D341Med (cell line): ENCODE data around the gene KISS1R.
A peak's percentile ranks its signal among the peaks of the same experiment; 100 is the strongest.
"Not testable (repeated sequence)": the region's sequence is repeated elsewhere in the genome, so short reads cannot be mapped to it uniquely, and the experiment has no call there.

Experiments used
- DNase-seq: peaks from one replicate; pipeline ENCODE4 v3.0.0; 2012; ENCODE audit warnings: low spot score

Gene KISS1R

DNA sequence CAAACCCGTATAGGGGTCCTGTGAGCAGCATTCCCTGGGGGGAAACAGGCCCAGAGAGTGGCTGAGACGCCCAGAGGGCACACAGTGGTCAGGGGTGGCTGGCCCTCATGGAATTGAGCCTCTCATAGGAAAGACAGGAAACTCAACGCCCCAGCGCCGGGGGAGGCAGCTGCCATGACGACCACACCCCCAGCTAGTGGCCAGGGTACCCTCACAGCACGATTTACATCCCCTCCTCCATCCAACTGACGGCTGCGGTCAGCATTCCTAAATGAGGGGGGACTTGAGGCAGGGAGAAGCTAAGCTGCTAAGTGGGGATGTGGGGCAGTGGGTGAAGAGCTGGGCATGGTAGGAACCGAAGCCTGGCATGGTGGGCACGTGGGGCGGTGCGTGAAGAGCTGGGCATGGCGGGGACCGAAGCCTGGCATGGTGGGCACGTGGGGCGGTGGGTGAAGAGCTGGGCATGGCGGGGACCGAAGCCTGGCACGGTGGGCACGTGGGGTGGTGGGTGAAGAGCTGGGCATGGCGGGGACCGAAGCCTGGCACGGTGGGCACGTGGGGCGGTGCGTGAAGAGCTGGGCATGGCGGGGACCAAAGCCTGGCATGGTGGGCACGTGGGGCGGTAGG lies 34.1 kb upstream of the KISS1R start:
- no peak for DNase-seq

GRCh38 chr19:883661-884211 lies 33.4 kb upstream of the KISS1R start:
- DNase-seq, result no peak

- no peak for DNase-seq
Measured at GRCh38 chr19:884420-885211, 32.5 kb upstream of the KISS1R start.

GRCh38 chr19:885536-886224 lies 31.5 kb upstream of the KISS1R start:
- DNase-seq, result no peak

- DNase-seq, result no peak
Measured at GRCh38 chr19:887072-887471, 30.1 kb upstream of the KISS1R start.

DNA sequence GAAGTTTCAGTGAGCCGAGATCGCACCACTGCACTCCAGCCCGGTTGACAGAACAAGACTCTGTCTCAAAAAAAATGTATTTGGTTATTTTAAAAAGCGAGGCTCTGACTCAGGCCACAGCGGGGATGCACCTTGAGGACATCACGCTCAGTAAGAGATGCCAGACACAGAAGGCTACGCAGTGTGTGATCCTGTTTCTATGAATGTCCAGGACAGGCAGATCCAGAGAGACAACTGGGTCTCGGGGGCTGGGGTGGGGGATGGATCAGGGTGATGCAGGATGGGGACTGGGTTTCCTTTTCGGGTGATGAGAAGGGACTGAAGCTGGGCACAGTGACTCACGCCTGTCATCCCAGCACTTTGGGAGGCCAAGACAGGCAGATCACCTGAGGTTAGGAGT lies 29.5 kb upstream of the KISS1R start:
- DNase-seq, result no peak

- no peak for DNase-seq
Measured at GRCh38 chr19:888581-889385, 28.4 kb upstream of the KISS1R start.

GRCh38 chr19:889662-890295 lies 27.4 kb upstream of the KISS1R start:
- no peak for DNase-seq

DNA sequence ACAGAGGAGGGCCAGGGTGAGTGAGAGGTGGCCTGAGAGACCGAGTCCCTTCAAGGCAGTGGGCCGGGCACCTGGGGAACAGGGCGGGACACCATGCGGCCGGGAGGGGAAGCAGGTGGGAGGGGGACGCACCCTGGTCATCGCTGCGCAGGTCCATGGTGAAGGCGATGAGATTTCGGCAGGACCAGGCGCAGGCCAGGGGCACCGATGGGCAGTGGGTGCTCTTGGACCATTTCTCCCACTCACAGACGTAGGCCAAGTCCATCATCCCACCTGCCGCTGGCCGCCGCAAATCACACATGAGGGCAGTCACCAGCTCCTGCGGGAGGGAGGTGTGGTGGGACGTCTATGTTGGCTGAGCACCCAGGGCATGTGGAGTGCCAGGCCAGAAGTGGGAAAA lies 26.3 kb upstream of the KISS1R start:
- DNase-seq, result no peak

DNA sequence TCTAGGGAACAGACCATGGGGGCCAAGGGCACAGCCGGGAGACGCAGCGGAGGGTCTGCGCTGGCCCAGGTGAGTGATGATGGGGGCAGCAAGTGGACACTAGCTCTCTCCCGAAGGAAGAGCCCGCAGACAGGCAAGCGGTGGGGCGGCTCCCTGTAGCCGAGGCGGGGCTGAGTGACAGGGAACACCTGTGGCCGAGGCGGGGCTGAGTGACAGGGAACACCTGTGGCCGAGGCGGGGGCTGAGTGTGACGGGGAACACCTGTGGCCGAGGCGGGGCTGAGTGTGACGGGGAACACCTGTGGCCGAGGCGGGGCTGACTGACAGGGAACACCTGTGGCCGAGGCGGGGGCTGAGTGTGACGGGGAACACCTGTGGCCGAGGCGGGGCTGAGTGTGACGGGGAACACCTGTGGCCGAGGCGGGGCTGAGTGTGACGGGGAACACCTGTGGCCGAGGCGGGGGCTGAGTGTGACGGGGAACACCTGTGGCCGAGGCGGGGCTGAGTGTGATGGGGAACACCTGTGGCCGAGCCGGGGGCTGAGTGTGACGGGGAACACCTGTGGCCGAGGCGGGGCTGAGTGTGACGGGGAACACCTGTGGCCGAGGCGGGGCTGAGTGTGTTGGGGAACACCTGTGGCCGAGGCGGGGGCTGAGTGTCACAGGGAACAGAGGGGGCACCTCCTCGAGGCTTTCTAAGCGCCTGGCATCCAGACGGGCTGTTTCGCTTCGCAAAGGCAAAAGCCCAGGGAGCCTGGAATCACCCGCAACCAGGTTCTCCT lies 25.5 kb upstream of the KISS1R start:
- not testable (repeated sequence) for DNase-seq

GRCh38 chr19:892243-892893 lies 24.8 kb upstream of the KISS1R start:
- DNase-seq, result no peak

GRCh38 chr19:892894-893689 lies 24.0 kb upstream of the KISS1R start, which contains the start of the genes MED16 and RNU6-9:
MED16 (minus strand) TSS chr19:893187; CDS start chr19:891131, 2,056 bp downstream.
RNU6-9 (plus strand) TSS chr19:893484.
- DNase-seq, result peak; percentile 98

GRCh38 chr19:896434-896833 lies 20.7 kb upstream of the KISS1R start:
- DNase-seq, result no peak

- DNase-seq, result no peak
Measured at GRCh38 chr19:896999-897398, 20.1 kb upstream of the KISS1R start.

DNA sequence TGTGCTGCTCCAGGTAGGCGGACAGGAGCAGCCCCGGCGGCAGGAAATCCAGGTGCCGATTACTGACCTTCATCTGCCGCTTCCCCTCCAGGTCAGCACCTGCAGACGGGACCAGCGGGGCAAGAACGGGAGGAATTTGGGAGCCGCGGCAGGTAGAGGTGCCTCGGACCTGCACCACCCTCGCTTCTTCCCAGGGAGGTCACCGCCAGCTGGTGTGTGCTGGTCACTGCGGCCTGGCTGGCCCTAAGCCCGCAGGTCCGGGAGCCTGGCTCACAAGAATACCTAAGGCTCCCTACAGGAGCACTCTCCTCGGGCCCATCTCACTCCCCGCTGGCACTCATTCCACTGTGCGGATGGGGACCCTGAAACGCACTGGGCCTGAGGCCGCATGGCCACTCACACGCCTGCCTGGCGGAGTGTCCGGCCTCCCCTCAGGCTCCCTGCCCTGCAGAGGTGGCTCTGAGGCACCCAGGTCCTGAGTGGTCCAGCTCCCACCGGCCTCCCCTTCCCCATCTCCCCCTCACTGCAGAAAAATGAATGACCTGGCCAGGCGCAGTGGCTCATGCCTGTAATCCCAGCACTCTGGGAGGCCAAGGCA lies 19.6 kb upstream of the KISS1R start:
- no peak for DNase-seq

DNA sequence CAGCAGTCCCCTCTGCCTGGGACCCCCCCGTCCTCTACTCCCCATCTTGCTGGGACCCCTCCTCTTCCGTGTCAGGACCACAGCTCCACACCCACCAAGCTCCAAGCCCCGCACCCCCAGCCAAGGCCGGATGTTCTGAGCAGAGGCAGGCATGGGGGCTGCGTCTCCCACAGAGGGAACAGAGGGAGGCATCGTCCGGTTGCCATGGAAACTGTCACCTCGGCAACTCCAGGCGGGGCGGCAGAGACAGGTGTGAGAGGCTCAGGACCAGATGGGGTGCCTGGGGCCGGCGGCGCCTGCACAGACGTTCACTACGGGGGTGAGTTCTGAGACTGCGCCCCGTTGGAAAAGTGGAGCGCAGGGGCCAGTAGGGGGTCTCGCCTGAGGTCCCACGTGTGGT lies 18.5 kb upstream of the KISS1R start:
- peak; percentile 62 for DNase-seq

DNA sequence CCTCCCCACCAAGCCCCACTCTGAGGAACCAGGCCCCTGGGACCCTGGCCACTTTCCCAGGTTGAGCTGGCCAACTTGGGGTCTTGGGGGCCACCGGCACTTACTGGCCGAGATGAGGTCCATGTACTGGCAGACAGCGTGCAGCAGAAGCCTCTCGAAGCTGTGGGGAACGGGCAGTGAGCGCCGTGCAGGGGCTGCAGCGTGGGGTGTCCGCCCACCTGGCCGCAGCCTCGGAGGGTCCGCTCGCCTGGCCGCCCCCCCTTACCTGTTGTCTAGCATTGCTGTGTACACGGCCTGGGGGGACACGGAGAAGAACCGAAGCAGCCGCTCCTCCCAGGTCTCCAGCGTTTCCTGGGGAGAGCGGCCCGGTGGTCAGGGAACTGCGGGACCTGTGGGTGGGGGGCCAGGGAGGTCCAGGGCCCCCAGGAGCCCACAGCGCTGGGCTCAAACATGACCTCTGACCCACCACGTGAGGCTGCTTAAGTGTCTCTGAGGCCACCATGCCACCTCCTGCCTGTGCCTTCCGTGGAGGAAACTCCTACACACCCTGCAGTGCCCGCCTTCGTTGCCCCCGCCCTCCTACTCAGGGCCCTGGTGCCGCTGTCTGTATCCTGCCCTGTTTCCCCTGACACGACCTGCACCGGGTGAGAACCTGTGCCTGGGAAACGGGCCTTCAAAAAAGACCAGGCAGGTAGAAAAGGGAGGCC lies 17.6 kb upstream of the KISS1R start:
- DNase-seq, result no peak

- DNase-seq, result no peak
Measured at GRCh38 chr19:900043-900301, 17.2 kb upstream of the KISS1R start.
